Activated T-helper 2 cell treated with anti-CD3 and anti-CD28 coated beads, Interferon-gamma antibody, Interleukin-2, Interleukin-4, amounts not matched to agents 10 μg/mL and 5 μg/mL and 100 μg/mL, durations not matched to agents 14 hours and 24 hours and 36 hours (primary cell): Measurements from ENCODE around the gene B3GNT9. TPM values are rescaled to one million over a fixed set of nuclear protein-coding genes. Genes with fewer than 3 reads are reported as not detected.

Experiments used
- DNase-seq: peaks from one replicate; pipeline ENCODE4 v3.0.0; 2021; ENCODE audit warnings: low spot score
- H3K27ac Mint-ChIP-seq: one replicate; pipeline ENCODE4 v1.8.0; 2021; ENCODE audit warnings: mixed read lengths
- H3K27me3 Mint-ChIP-seq: one replicate; pipeline ENCODE4 v1.8.0; 2021; ENCODE audit warnings: low read depth, mixed read lengths
- H3K36me3 Mint-ChIP-seq: one replicate; pipeline ENCODE4 v1.8.0; 2021; ENCODE audit warnings: low read depth, mixed read lengths
- H3K4me1 Mint-ChIP-seq: one replicate; pipeline ENCODE4 v1.8.0; 2021; ENCODE audit warnings: low read depth, mixed read lengths
- H3K4me3 Mint-ChIP-seq: one replicate; pipeline ENCODE4 v1.8.0; 2021; ENCODE audit warnings: low read depth, mild to moderate bottlenecking, moderate library complexity, mixed read lengths
- H3K9me3 Mint-ChIP-seq: one replicate; pipeline ENCODE4 v1.8.0; 2021; ENCODE audit warnings: mixed read lengths
- intact Hi-C: fragments of 100-400 bp; cut with micrococcal nuclease; formaldehyde crosslinking; loops from one replicate; pipeline ENCODE4 v1.15.1; 2023
- total RNA-seq: library from RNA; stranded (reverse); gene quantifications from 2 replicates; pipeline ENCODE4 v1.2.3, GENCODE V29; 2022

Gene B3GNT9
- total RNA-seq: 5.0 and 5.1 TPM in 2 replicates

DNA sequence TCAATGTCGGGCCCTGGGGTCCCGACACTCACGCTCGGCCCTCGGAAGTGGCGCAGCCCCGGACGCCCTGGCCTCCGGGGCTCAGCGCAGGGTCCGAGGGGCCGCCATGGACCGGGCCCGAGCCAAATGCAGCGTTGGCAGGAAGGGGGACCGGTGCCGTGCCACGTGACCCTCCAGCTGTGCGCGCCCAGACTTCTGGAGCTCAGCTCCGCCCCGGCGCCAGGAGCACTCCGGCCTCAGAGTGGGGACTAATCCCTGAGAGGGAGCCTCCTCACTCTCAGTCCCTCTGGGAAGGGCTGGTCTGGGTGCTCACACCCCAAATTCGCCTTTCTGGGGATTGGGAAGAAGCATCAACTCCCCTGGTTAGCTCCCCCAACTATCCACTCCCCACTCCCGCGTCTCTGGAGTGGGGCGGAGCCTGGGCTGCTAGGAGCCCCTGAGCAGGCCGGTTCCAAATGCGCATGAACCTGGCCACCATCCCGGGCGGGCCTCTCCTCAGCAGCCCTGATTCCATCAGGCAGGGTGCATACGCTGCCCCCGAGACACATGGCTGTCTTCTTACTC lies at the start of gene B3GNT9:
Gene B3GNT9 (minus strand): TSS at position 166 of the 564 bp plus-strand sequence. CDS start 513 bp downstream, outside the sequence.
- H3K27ac Mint-ChIP-seq: no peak within 1 kb of the TSS
- H3K4me1 Mint-ChIP-seq: peaks cover 21% of the 10 kb centered on the region
- no peak for DNase-seq
- peaks cover 1% of the 10 kb centered on the region for H3K27me3 Mint-ChIP-seq
- H3K4me3 Mint-ChIP-seq: peak within 1 kb of the TSS; percentile 74
- no peaks in the 10 kb centered on the region for H3K9me3 Mint-ChIP-seq
- intact Hi-C loops: loop anchor here (5.0 to 10.0 kb wide), 2 partner anchors 36 to 276 kb away; no protein-coding TSS in a partner anchor
- peaks cover 45% of the 10 kb centered on the region for H3K36me3 Mint-ChIP-seq

GRCh38 chr16:67200491-67200890 lies 49.7 kb upstream of the B3GNT9 start:
- H3K9me3 Mint-ChIP-seq: no peaks in the 10 kb centered on the region
- intact Hi-C loops: no loop called here
- H3K27ac Mint-ChIP-seq: no peak overlapping the region
- no peak for DNase-seq
- no peak overlapping the region for H3K4me3 Mint-ChIP-seq
- peaks cover 47% of the 10 kb centered on the region for H3K36me3 Mint-ChIP-seq
- H3K27me3 Mint-ChIP-seq: no peaks in the 10 kb centered on the region
- peaks cover 7% of the 10 kb centered on the region for H3K4me1 Mint-ChIP-seq

- peaks cover 7% of the 10 kb centered on the region for H3K4me1 Mint-ChIP-seq
- H3K36me3 Mint-ChIP-seq: peaks cover 54% of the 10 kb centered on the region
- no peak overlapping the region for H3K27ac Mint-ChIP-seq
- no peaks in the 10 kb centered on the region for H3K9me3 Mint-ChIP-seq
- H3K4me3 Mint-ChIP-seq: no peak overlapping the region
- intact Hi-C loops: no loop called here
- no peak for DNase-seq
- H3K27me3 Mint-ChIP-seq: no peaks in the 10 kb centered on the region
Measured at GRCh38 chr16:67199808-67200198, 49.0 kb upstream of the B3GNT9 start.

DNA sequence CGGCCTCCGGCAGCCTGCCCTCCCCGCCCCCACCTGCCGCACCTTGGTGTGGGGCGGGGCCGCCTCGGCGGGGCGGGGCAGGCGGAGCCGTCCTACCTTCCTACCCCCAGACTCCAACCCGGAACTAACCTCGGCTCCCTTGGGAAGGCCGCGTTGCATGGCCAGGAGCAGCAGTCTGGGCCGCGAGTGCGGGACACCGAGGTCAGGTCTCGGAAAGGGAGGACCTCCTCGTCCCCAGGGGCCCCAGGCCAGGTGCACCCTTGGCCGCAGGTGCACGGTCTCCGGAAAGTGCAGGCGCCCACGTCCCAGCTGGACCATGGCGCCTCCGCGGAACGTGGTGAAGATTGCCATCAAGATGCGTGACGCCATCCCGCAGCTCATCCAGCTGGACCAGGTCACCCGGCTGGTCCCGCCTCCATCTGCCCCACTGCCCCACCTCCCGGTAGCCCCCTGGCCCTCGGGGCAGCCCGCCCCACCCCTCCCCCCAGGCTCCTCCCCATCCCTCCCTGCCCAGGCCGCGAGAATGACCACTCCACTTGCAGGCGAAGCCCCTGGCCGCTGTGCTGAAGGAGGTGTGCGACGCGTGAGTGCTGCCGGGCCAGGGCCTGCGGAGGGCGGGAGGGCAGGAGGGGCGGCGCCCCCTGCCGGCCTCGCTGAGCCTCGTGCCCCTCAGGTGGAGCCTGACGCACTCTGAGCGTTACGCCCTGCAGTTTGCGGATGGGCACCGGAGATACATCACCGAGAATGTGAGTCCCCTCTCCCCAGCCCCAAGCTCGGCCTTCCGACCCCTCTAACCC lies 48.4 kb upstream of the B3GNT9 start, which contains the start of gene ELMO3:
Gene ELMO3 (plus strand): TSS at position 121 of the 797 bp plus-strand sequence. CDS start 196 bp downstream, at position 317.
- Mint-ChIP-seq H3K4me1 (peaks cover 7% of the 10 kb centered on the region), H3K27me3 (no peaks in the 10 kb centered on the region), H3K27ac (no peak within 1 kb of the TSS), H3K9me3 (no peaks in the 10 kb centered on the region), H3K36me3 (peaks cover 60% of the 10 kb centered on the region), H3K4me3 (no peak within 1 kb of the TSS)
- intact Hi-C loops: no loop called here
- no peak for DNase-seq

DNA sequence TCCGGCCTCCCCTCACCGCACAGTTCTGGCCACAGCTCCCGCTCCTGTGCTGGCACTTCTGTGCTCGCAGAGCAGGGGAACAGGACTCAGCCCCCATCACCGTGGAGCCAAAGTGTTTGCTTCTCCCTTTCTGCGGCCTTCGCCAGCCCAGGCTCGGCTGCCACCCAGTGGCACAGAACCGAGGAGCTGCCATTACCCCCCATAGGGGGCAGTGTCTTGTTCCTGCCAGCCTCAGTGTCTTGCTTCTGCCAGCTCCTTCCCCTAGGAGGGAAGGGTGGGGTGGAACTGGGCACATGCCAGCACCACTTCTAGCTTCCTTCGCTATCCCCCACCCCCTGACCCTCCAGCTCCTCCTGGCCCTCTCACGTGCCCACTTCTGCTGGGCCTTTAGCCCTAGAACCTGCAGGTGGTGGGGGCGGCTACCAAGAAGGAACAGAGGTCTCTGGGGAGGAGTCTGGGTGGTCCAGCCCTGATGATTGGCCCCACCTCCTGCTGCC lies 47.5 kb upstream of the B3GNT9 start:
- no peak for DNase-seq
- H3K27ac Mint-ChIP-seq: no peak overlapping the region
- H3K4me1 Mint-ChIP-seq: peaks cover 16% of the 10 kb centered on the region
- H3K4me3 Mint-ChIP-seq: no peak overlapping the region
- intact Hi-C loops: no loop called here
- H3K9me3 Mint-ChIP-seq: no peaks in the 10 kb centered on the region
- no peaks in the 10 kb centered on the region for H3K27me3 Mint-ChIP-seq
- H3K36me3 Mint-ChIP-seq: peaks cover 69% of the 10 kb centered on the region

- H3K27ac Mint-ChIP-seq: no peak overlapping the region
- H3K4me1 Mint-ChIP-seq: peaks cover 21% of the 10 kb centered on the region
- no peak for DNase-seq
- H3K4me3 Mint-ChIP-seq: no peak overlapping the region
- no peaks in the 10 kb centered on the region for H3K9me3 Mint-ChIP-seq
- peaks cover 75% of the 10 kb centered on the region for H3K36me3 Mint-ChIP-seq
- H3K27me3 Mint-ChIP-seq: no peaks in the 10 kb centered on the region
- intact Hi-C loops: no loop called here
Measured at GRCh38 chr16:67197704-67198103, 46.9 kb upstream of the B3GNT9 start.

- Mint-ChIP-seq H3K27me3 (no peaks in the 10 kb centered on the region), H3K36me3 (peaks cover 71% of the 10 kb centered on the region), H3K9me3 (no peaks in the 10 kb centered on the region), H3K4me3 (no peak overlapping the region), H3K27ac (no peak overlapping the region), H3K4me1 (peaks cover 24% of the 10 kb centered on the region)
- no peak for DNase-seq
- intact Hi-C loops: no loop called here
Measured at GRCh38 chr16:67196881-67197280, 46.1 kb upstream of the B3GNT9 start.

- no peak for DNase-seq
- H3K27ac Mint-ChIP-seq: no peak overlapping the region
- peaks cover 30% of the 10 kb centered on the region for H3K4me1 Mint-ChIP-seq
- peak overlapping the region; percentile 39 for H3K4me3 Mint-ChIP-seq
- no peaks in the 10 kb centered on the region for H3K9me3 Mint-ChIP-seq
- intact Hi-C loops: no loop called here
- H3K36me3 Mint-ChIP-seq: peaks cover 69% of the 10 kb centered on the region
- H3K27me3 Mint-ChIP-seq: no peaks in the 10 kb centered on the region
Measured at GRCh38 chr16:67195676-67196075, 44.9 kb upstream of the B3GNT9 start.

GRCh38 chr16:67194260-67194659 lies 43.5 kb upstream of the B3GNT9 start:
- Mint-ChIP-seq H3K27ac (no peak overlapping the region), H3K36me3 (peaks cover 60% of the 10 kb centered on the region), H3K4me1 (peaks cover 30% of the 10 kb centered on the region), H3K4me3 (peak overlapping the region; percentile 85), H3K9me3 (no peaks in the 10 kb centered on the region), H3K27me3 (no peaks in the 10 kb centered on the region)
- intact Hi-C loops: no loop called here
- DNase-seq: no peak

DNA sequence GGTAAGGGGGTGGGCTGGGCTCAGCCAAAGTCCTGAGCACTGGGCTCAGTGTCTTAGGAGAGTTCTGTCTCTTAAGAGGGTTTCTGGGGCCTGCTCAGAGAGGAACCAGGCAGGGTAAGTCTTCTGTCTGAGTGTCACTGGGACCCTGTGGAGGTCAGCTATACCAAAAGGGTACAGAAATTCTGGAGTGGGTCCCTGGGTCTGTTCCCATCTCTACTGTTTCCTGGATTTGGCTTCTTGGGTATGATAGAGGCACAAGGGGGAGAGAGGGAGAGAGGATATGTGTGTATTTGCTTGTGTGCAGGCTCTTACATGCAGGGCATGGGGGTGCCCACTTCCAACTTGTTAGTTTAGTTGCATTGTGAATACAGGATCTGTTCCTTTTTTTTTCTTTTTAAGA lies 42.7 kb upstream of the B3GNT9 start:
- DNase-seq: no peak
- intact Hi-C loops: no loop called here
- H3K4me1 Mint-ChIP-seq: peaks cover 30% of the 10 kb centered on the region

GRCh38 chr16:67192781-67193361 lies 42.1 kb upstream of the B3GNT9 start:
- intact Hi-C loops: no loop called here
- no peak for DNase-seq

More for the DNA sequence above, 42.7 kb upstream of the B3GNT9 start:
- peaks cover 59% of the 10 kb centered on the region for H3K36me3 Mint-ChIP-seq
- H3K4me3 Mint-ChIP-seq: peak overlapping the region; percentile 85
- H3K27me3 Mint-ChIP-seq: no peaks in the 10 kb centered on the region
- no peaks in the 10 kb centered on the region for H3K9me3 Mint-ChIP-seq
- peak overlapping the region; percentile 48 for H3K27ac Mint-ChIP-seq

DNA sequence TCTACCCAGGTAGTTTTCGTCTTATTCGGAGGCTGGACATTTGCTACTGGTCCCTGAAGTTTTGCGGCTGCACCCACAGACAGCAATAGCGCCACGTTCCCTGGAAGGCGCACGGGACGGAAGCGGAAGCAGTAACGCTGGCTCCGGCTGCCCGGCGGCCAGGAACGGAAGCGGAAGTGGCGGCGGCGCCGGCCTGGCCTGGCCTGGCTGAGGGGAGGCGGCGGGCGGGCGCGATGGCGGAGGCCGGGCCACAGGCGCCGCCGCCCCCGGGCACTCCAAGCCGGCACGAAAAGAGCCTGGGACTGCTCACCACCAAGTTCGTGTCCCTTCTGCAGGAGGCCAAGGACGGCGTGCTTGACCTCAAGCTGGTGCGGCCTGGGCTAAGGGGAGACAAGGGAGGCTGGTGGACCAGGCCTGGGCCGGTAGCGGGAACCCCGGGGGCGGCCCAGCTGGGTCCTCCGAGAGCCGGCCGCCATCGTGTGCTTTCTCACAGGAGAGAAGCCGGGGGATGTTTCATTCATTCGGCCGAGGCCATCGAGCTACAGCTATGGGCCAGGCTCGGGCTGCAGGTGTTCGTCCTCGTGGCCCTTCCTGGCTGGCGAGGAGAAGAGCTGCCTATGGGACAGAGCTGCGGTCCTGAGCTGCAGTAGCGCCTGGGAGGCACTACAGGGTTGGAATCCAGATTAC lies 41.3 kb upstream of the B3GNT9 start, which contains the start of gene E2F4:
Gene E2F4 (plus strand): TSS at position 161 of the 687 bp plus-strand sequence. CDS start 73 bp downstream, at position 234.
- peak; percentile 84 for DNase-seq
- H3K4me1 Mint-ChIP-seq: peaks cover 30% of the 10 kb centered on the region
- intact Hi-C loops: no loop called here
- H3K36me3 Mint-ChIP-seq: peaks cover 48% of the 10 kb centered on the region
- no peaks in the 10 kb centered on the region for H3K27me3 Mint-ChIP-seq
- peak within 1 kb of the TSS; percentile 85 for H3K4me3 Mint-ChIP-seq
- H3K9me3 Mint-ChIP-seq: no peaks in the 10 kb centered on the region
- peak within 1 kb of the TSS; percentile 59 for H3K27ac Mint-ChIP-seq

More at GRCh38 chr16:67192781-67193361, 42.1 kb upstream of the B3GNT9 start:
- Mint-ChIP-seq H3K9me3 (no peaks in the 10 kb centered on the region), H3K36me3 (peaks cover 52% of the 10 kb centered on the region), H3K27ac (peak overlapping the region; percentile 27), H3K27me3 (no peaks in the 10 kb centered on the region), H3K4me3 (peak overlapping the region; percentile 85), H3K4me1 (peaks cover 30% of the 10 kb centered on the region)
